Calu3 (cell line): Measurements from ENCODE around the gene RAPGEF1. TPM values are rescaled to one million over a fixed set of nuclear protein-coding genes. Genes with fewer than 3 reads are reported as not detected.

ENCODE experiments used
- BruUV-seq: library from RNA; stranded (reverse); fragments of 400-500 nt; replicated peaks from 2 replicates; lab custom pipeline; 2021; lab: Mats Ljungman, UMichigan
- CTCF ChIA-PET: fragments of 300-600 bp; sonication (Branson Sonifier 250); formaldehyde crosslinking; loops from one replicate; lab custom pipeline; 2022; ENCODE audit warnings: antibody characterized with exemption; lab: Charles Lee
- DNase-seq: peaks from one replicate; pipeline ENCODE4 v3.0.0; 2022
- H3K27ac Mint-ChIP-seq: one replicate; pipeline ENCODE4 v1.8.0; 2022; ENCODE audit warnings: mixed read lengths; ENCODE audit not compliant: unreplicated experiment
- H3K27me3 Mint-ChIP-seq: one replicate; pipeline ENCODE4 v1.8.0; 2022; ENCODE audit warnings: mixed read lengths; ENCODE audit not compliant: unreplicated experiment
- H3K36me3 Mint-ChIP-seq: one replicate; pipeline ENCODE4 v1.8.0; 2022; ENCODE audit warnings: mild to moderate bottlenecking, moderate library complexity, mixed read lengths; ENCODE audit not compliant: insufficient read depth, unreplicated experiment
- H3K4me1 Mint-ChIP-seq: one replicate; pipeline ENCODE4 v1.8.0; 2022; ENCODE audit warnings: mild to moderate bottlenecking, low read depth, mixed read lengths; ENCODE audit not compliant: unreplicated experiment
- H3K4me3 Mint-ChIP-seq: one replicate; pipeline ENCODE4 v1.8.0; 2022; ENCODE audit warnings: mild to moderate bottlenecking, low read depth, moderate library complexity, mixed read lengths; ENCODE audit not compliant: unreplicated experiment
- H3K9me3 Mint-ChIP-seq: one replicate; pipeline ENCODE4 v1.8.0; 2022; ENCODE audit warnings: low read depth, mixed read lengths; ENCODE audit not compliant: unreplicated experiment
- intact Hi-C: fragments of 100-400 bp; cut with micrococcal nuclease; formaldehyde crosslinking; loops from one replicate; pipeline ENCODE4 v1.10.0; 2022; ENCODE audit not compliant: unreplicated experiment
- total RNA-seq: library from RNA; stranded (reverse); gene quantifications from 2 replicates; pipeline ENCODE4 v1.2.3, GENCODE V29; 2022
- TF ChIP-seq, protein P1 (sequence below): fragments of 200-600 bp; IDR thresholded peaks from one replicate; pipeline ENCODE4 v1.8.0; 2022; ENCODE audit warnings: antibody characterized with exemption; ENCODE audit not compliant: unreplicated experiment

Gene RAPGEF1
- total RNA-seq, 1 experiment from 2014 or later = 32.5 TPM

DNA sequence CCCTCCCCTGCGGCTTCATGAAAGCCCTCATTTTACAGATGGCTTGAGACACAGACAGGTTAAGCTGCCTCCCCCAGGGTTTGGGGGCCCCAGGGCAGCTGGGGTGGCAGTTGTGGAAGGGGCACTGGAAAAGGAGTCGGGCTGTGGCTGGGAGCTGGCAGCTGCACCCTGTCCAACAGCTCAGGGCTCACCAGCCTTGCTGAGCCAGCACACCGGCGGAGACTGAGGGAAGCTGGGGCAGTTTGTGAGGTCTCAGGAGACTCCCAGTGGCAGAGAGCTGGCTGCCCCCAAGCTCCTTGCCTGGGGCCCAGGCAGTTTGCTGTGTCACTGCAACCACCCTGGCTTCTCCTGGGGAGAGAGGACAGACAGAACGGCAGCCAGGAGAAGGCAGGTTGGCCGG, 34.8 kb upstream of the RAPGEF1 start:
- H3K4me1 Mint-ChIP-seq = no peaks in the 10 kb centered on the region
- H3K36me3 Mint-ChIP-seq = no peaks in the 10 kb centered on the region
- H3K9me3 Mint-ChIP-seq = no peaks in the 10 kb centered on the region
- TF ChIP-seq, protein P1, sequence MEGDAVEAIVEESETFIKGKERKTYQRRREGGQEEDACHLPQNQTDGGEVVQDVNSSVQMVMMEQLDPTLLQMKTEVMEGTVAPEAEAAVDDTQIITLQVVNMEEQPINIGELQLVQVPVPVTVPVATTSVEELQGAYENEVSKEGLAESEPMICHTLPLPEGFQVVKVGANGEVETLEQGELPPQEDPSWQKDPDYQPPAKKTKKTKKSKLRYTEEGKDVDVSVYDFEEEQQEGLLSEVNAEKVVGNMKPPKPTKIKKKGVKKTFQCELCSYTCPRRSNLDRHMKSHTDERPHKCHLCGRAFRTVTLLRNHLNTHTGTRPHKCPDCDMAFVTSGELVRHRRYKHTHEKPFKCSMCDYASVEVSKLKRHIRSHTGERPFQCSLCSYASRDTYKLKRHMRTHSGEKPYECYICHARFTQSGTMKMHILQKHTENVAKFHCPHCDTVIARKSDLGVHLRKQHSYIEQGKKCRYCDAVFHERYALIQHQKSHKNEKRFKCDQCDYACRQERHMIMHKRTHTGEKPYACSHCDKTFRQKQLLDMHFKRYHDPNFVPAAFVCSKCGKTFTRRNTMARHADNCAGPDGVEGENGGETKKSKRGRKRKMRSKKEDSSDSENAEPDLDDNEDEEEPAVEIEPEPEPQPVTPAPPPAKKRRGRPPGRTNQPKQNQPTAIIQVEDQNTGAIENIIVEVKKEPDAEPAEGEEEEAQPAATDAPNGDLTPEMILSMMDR = no peak
- no peak for DNase-seq
- no TSS peak for BruUV-seq
- no peak overlapping the region for H3K27ac Mint-ChIP-seq
- CTCF ChIA-PET = no interaction called here
- no peak overlapping the region for H3K4me3 Mint-ChIP-seq
- peaks cover 73% of the 10 kb centered on the region for H3K27me3 Mint-ChIP-seq
- intact Hi-C loops = no loop called here

DNA sequence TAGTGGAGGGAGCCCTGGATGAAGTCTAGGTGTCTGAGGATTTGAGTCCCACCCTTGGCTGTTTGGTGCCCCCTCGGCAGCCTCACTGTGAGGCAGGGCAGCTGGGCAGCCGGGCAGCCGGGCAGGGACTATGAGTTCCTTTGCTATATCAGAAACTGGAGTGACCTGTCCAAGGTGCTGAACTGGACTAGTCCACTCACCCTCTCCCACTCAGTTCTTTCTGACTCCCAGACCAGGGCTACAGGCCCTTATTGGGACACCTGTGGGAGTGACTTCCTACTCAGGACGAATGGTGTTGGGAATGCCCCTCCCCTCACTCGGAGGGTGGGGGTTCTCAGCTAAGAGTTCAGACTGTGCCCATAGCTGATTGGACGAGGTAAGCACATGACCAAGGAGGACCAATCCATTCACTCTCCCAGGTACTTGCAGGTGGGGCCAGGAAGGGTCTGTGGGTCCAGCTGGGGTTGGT, 34.1 kb upstream of the RAPGEF1 start:
- Mint-ChIP-seq H3K4me1 (no peaks in the 10 kb centered on the region), H3K27me3 (peaks cover 75% of the 10 kb centered on the region), H3K9me3 (no peaks in the 10 kb centered on the region), H3K36me3 (no peaks in the 10 kb centered on the region), H3K4me3 (no peak overlapping the region), H3K27ac (no peak overlapping the region)
- no TSS peak for BruUV-seq
- CTCF ChIA-PET = no interaction called here
- TF ChIP-seq, protein P1 = no peak
- intact Hi-C loops = no loop called here
- peak; percentile 60 for DNase-seq

DNA sequence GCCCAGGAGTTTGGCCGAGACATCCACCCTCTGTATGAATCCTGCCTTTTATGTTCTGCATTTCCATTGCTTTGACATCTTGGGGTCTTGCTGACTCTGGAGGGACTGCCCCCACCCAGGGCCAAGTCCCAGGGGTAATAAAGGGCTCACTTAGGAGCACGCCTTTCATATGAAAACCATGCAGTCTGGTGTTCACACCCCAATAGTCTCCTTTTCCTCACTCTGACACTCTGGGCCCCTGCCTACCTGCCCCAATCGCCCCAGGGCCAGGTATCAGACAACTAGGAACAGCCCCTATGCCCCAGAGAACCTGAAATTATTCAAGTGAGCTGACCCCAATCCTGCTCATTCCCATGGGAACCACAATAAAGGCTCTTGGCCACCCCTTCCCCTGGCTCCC, 33.1 kb upstream of the RAPGEF1 start:
- no peaks in the 10 kb centered on the region for H3K9me3 Mint-ChIP-seq
- no TSS peak for BruUV-seq
- intact Hi-C loops = no loop called here
- CTCF ChIA-PET = no interaction called here
- TF ChIP-seq, protein P1 = no peak
- H3K27me3 Mint-ChIP-seq = peaks cover 74% of the 10 kb centered on the region
- H3K4me1 Mint-ChIP-seq = no peaks in the 10 kb centered on the region
- H3K4me3 Mint-ChIP-seq = no peak overlapping the region
- H3K36me3 Mint-ChIP-seq = no peaks in the 10 kb centered on the region
- no peak for DNase-seq
- no peak overlapping the region for H3K27ac Mint-ChIP-seq

DNA sequence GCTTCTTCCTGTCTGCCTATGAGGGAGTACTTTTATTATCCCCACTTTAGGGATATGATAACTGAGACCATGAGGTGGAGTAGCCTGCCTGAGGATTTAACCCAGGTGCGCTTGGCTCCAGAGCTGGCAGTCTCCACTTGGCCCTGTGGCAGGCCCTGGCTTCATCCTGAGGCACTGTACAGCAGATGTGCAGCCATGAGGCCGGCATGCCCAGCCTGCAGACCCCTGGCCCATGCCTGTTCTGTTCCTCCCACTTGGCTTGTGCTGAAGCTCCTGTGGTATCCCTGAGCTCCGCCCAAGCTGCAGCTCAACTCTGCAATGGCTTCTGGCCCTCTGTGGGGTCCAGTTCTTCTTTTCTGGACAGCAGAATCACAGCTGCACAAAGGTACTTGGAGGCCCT, 31.8 kb upstream of the RAPGEF1 start:
- Mint-ChIP-seq H3K4me1 (no peaks in the 10 kb centered on the region), H3K27ac (no peak overlapping the region), H3K4me3 (no peak overlapping the region), H3K9me3 (no peaks in the 10 kb centered on the region), H3K36me3 (no peaks in the 10 kb centered on the region), H3K27me3 (peaks cover 71% of the 10 kb centered on the region)
- intact Hi-C loops = no loop called here
- TF ChIP-seq, protein P1 = no peak
- no peak for DNase-seq
- BruUV-seq = no TSS peak
- CTCF ChIA-PET = no interaction called here
